SK-N-SH (cell line): ENCODE measurements around the gene ATP2B2. TPM values are rescaled to one million over a fixed set of nuclear protein-coding genes. Genes with fewer than 3 reads are reported as not detected.

Experiments used
- CTCF ChIA-PET: fragments of 300-600, 350-600 bp; formaldehyde crosslinking; extraction: SDS; loops from one replicate; lab custom pipeline; 2021; lab: Yijun Ruan, JAX
- POLR2A ChIA-PET: fragments of 350-600 bp; sonication (Branson Sonifier 250); formaldehyde crosslinking; extraction: SDS; loops from one replicate; lab custom pipeline; 2020; ENCODE audit warnings: antibody characterized with exemption, inconsistent platforms; lab: Yijun Ruan, JAX
- DNase-seq: peaks from one replicate; pipeline ENCODE4 v3.0.0; 2012
- H2AFZ ChIP-seq: fragments of 200-600 bp; sonication (generic); 2 replicates; pipeline ENCODE4 v1.8.1; 2016; ENCODE audit warnings: antibody characterized with exemption, mild to moderate bottlenecking, low read depth
- H3F3A ChIP-seq: fragments of 200-600 bp; sonication (generic); replicated peaks from 2 replicates; pipeline ENCODE3; 2016; ENCODE audit warnings: antibody characterized with exemption, mild to moderate bottlenecking; ENCODE audit not compliant: insufficient read depth
- H3K27ac ChIP-seq, 2 experiments: fragments of 200-500 bp in 1 of 2; fragments of 200-600 bp in 1 of 2; sonication (Bioruptor generic) in 1 of 2; sonication (generic), shearing (Covaris generic) in 1 of 2; 2 replicates each; pipeline versions ENCODE4 v1.5.1 to v1.6.1; 2014 to 2016; ENCODE audit warnings: low read depth in 2 of 2, inconsistent platforms in 1 of 2, low read length in 1 of 2, mild to moderate bottlenecking in 1 of 2, mixed read lengths in 1 of 2
- H3K27me3 ChIP-seq: fragments of 200-600 bp; sonication (generic), shearing (Covaris generic); 2 replicates; pipeline ENCODE4 v1.6.1; 2016; ENCODE audit warnings: mixed run types; ENCODE audit not compliant: insufficient read depth
- H3K36me3 ChIP-seq, 2 experiments: fragments of 200-500 bp in 1 of 2; fragments of 200-600 bp in 1 of 2; sonication (Bioruptor generic) in 1 of 2; sonication (generic) in 1 of 2; replicated peaks in 1 of 2; 2 replicates each; pipeline versions ENCODE3 to v1.5.1; 2014 to 2016; ENCODE audit warnings: low read length in 1 of 2, mild to moderate bottlenecking in 1 of 2; ENCODE audit not compliant: insufficient read depth in 2 of 2, control insufficient read depth in 1 of 2
- H3K4me1 ChIP-seq, 2 experiments: fragments of 200-500 bp in 1 of 2; fragments of 200-600 bp in 1 of 2; sonication (Bioruptor generic) in 1 of 2; sonication (generic), shearing (Covaris generic) in 1 of 2; 2 replicates each; pipeline versions ENCODE4 v1.5.1 to v1.6.1; 2014 to 2016; ENCODE audit warnings: low read depth in 1 of 2, low read length in 1 of 2, mixed run types in 1 of 2; ENCODE audit not compliant: insufficient read depth in 2 of 2, control insufficient read depth in 1 of 2
- H3K4me2 ChIP-seq: fragments of 200-600 bp; sonication (generic), shearing (Covaris generic); 2 replicates; pipeline ENCODE4 v1.6.1; 2017; ENCODE audit warnings: mixed run types
- H3K4me3 ChIP-seq, 2 experiments: fragments of 200-500 bp in 1 of 2; fragments of 200-600 bp in 1 of 2; sonication (Bioruptor generic) in 1 of 2; sonication (generic), shearing (Covaris generic) in 1 of 2; 2 replicates each; pipeline versions ENCODE4 v1.5.1 to v1.8.1; 2014 to 2016; ENCODE audit warnings: low read depth in 2 of 2, inconsistent platforms in 1 of 2, low read length in 1 of 2, mild to moderate bottlenecking in 1 of 2, mixed read lengths in 1 of 2, moderate library complexity in 1 of 2
- H3K79me2 ChIP-seq: fragments of 200-600 bp; sonication (generic); 2 replicates; pipeline ENCODE4 v1.8.1; 2017; ENCODE audit warnings: mild to moderate bottlenecking; ENCODE audit not compliant: insufficient read depth
- H3K9ac ChIP-seq: fragments of 200-600 bp; sonication (generic); 2 replicates; pipeline ENCODE4 v1.6.1; 2017; ENCODE audit warnings: mixed run types
- H3K9me2 ChIP-seq: fragments of 200-600 bp; sonication (generic); 2 replicates; pipeline ENCODE4 v1.6.1; 2017; ENCODE audit warnings: mixed run types
- H3K9me3 ChIP-seq: fragments of 200-600 bp; sonication (generic); 2 replicates; pipeline ENCODE4 v1.6.1; 2017; ENCODE audit warnings: mixed run types, mild to moderate bottlenecking, moderate library complexity
- H4K20me1 ChIP-seq: fragments of 200-600 bp; sonication (generic); 2 replicates; pipeline ENCODE4 v1.6.1; 2017; ENCODE audit warnings: mild to moderate bottlenecking, mixed run types; ENCODE audit not compliant: insufficient read depth
- ELF1 ChIP-seq: IDR thresholded peaks from 2 replicates; pipeline ENCODE4 v1.4.0; 2012
- FOSL2 ChIP-seq: IDR thresholded peaks from 2 replicates; pipeline ENCODE4 v1.4.0; 2012; ENCODE audit warnings: low read depth, mild to moderate bottlenecking, moderate library complexity, borderline replicate concordance
- GATA2 ChIP-seq: sonication (generic); formaldehyde crosslinking; IDR thresholded peaks from 2 replicates; pipeline ENCODE4 v1.5.0; 2020; ENCODE audit warnings: mild to moderate bottlenecking, missing genetic modification reagents
- MEF2A ChIP-seq: IDR thresholded peaks from 2 replicates; pipeline ENCODE4 v1.4.0; 2012; ENCODE audit warnings: low read depth, borderline replicate concordance
- MXI1 ChIP-seq: IDR thresholded peaks from 2 replicates; pipeline ENCODE4 v1.6.1; 2012; ENCODE audit warnings: mild to moderate bottlenecking, low read depth, low read length, improper control_type of control experiment
- POLR2AphosphoS5 ChIP-seq: IDR thresholded peaks from 2 replicates; pipeline ENCODE4 v1.6.1; 2012; ENCODE audit warnings: low read depth, low read length
- RCOR1 ChIP-seq: fragments of 150-350 bp; IDR thresholded peaks from 2 replicates; pipeline ENCODE4 v1.6.1; 2017; ENCODE audit warnings: antibody characterized with exemption, low read length
- RXRA ChIP-seq: IDR thresholded peaks from 2 replicates; pipeline ENCODE4 v1.4.0; 2012; ENCODE audit warnings: low read depth, mild to moderate bottlenecking, borderline replicate concordance
- SIN3A ChIP-seq: IDR thresholded peaks from 2 replicates; pipeline ENCODE4 v1.6.1; 2012; ENCODE audit warnings: low read depth, mild to moderate bottlenecking, low read length, moderate library complexity, borderline replicate concordance
- TAF1 ChIP-seq: IDR thresholded peaks from 2 replicates; pipeline ENCODE4 v1.6.1; 2012; ENCODE audit warnings: low read depth, mild to moderate bottlenecking, low read length, moderate library complexity, borderline replicate concordance
- TCF12 ChIP-seq: IDR thresholded peaks from 2 replicates; pipeline ENCODE4 v1.4.0; 2012
- TEAD4 ChIP-seq: IDR thresholded peaks from 2 replicates; pipeline ENCODE4 v1.4.0; 2012; ENCODE audit warnings: mild to moderate bottlenecking, borderline replicate concordance; ENCODE audit not compliant: insufficient read depth
- USF2 ChIP-seq: fragments of 150-350 bp; IDR thresholded peaks from 2 replicates; pipeline ENCODE4 v1.6.1; 2017; ENCODE audit warnings: antibody characterized with exemption, low read length, low read depth, borderline replicate concordance
- ZBTB33 ChIP-seq: IDR thresholded peaks from 2 replicates; pipeline ENCODE4 v1.4.0; 2012; ENCODE audit warnings: low read depth, borderline replicate concordance
- WGBS: methylation state at CpG from one replicate; pipeline ENCODE4 v1.1.6; 2017; ENCODE audit warnings: low lambda C conversion rate; 5-methylcytosine and 5-hydroxymethylcytosine counted together
- polyA plus RNA-seq, 3 experiments: library from polyadenylated mRNA; depleted of rRNA; stranded (reverse); fragments of >200 nt; gene quantifications; 2 replicates each; pipeline ENCODE4 v1.2.3, GENCODE V29; 2012
- TF ChIP-seq, protein P1 (sequence below): fragments of 200-600 bp; sonication (generic); IDR thresholded peaks from 2 replicates; pipeline ENCODE4 v1.6.1; 2017; ENCODE audit warnings: antibody characterized with exemption, mild to moderate bottlenecking, moderate library complexity

Gene ATP2B2
- polyA plus RNA-seq, 1 of the 3 experiments (the other 2 are of a cell fraction): 0.15 TPM

DNA sequence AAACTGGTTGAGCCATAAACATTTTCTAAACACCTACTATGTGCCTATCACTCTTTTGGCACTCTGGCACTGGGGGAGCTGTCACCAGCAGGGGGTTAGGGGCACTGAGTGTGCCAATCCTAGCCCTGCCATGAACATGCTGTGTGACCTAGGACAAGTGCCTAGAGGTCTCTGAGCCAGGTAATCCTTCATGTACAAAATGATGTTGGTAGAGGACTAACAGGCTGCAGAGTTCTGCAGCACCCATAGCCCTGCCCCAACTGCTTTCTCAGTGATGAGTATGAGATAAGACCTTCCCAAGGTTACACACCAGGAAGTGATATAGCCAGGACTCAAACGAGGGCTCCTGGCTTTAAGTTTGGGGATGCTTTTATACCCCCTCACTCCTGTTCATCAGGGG is 99.6 kb downstream of the ATP2B2 start:
- TF ChIP-seq MXI1: no peak
- H3K4me2 ChIP-seq: no peak overlapping the region
- no peaks in the 10 kb centered on the region for H3K9me2 ChIP-seq
- no peak overlapping the region for H3K27ac ChIP-seq
- H4K20me1 ChIP-seq: no peaks in the 10 kb centered on the region
- H3K4me1 ChIP-seq: no peaks in the 10 kb centered on the region
- H3K9me3 ChIP-seq: no peaks in the 10 kb centered on the region
- DNase-seq: no peak
- H3K9ac ChIP-seq: no peak overlapping the region
- no peak overlapping the region for H2AFZ ChIP-seq
- no peaks in the 10 kb centered on the region for H3K36me3 ChIP-seq
- no peaks in the 10 kb centered on the region for H3K79me2 ChIP-seq
- no peak overlapping the region for H3K4me3 ChIP-seq
- H3F3A ChIP-seq: no peaks in the 10 kb centered on the region
- ChIA-PET POLR2A (no interaction called here), CTCF (interaction anchor here (1.3 to 1.7 kb wide), 2 partner anchors 11 to 61 kb away, joined by 4 to 5 read pairs; no protein-coding TSS in a partner anchor)
- H3K27me3 ChIP-seq: peaks cover 4% of the 10 kb centered on the region; the same call in 1 of the 2 replicates
- WGBS: 50% methylated on average over 1 of the region's 1 CpG

DNA sequence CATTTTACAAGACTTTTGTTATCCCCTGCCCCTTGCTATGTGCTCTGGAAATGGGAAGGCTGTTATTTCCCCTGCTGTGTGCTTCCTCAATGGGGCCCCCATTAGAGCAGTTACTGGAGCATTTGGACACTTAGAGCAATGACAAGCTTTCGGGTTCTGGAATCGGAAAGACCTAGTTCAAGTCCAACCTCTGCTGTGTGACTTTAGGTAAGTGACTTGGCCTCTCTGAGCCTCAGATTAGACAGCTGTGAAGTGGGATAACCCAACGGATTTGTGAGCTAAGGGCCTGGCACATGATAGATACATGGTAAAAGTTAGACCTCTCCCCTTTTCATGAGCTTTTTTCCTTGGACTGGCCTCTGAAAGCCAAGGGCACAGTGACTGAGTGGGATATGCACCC is 100.5 kb downstream of the ATP2B2 start:
- no peak overlapping the region for H3K4me2 ChIP-seq
- H3K4me3 ChIP-seq: no peak overlapping the region
- no peak for TF ChIP-seq SIN3A
- no peak for TF ChIP-seq ZBTB33
- no peak for TF ChIP-seq RXRA
- TF ChIP-seq ELF1: no peak
- H3K9me2 ChIP-seq: no peaks in the 10 kb centered on the region
- POLR2A ChIA-PET: no interaction called here
- no peak overlapping the region for H3K27ac ChIP-seq
- H3F3A ChIP-seq: no peaks in the 10 kb centered on the region
- H3K27me3 ChIP-seq: peaks cover 4% of the 10 kb centered on the region; the same call in 1 of the 2 replicates
- 28% methylated on average over 3 of the region's 3 CpGs for WGBS
- H3K4me1 ChIP-seq: no peaks in the 10 kb centered on the region
- no peaks in the 10 kb centered on the region for H3K36me3 ChIP-seq
- H3K79me2 ChIP-seq: no peaks in the 10 kb centered on the region
- CTCF ChIA-PET: interaction anchor here (1.7 kb wide), 1 partner anchor 60 kb away, joined by 5 read pairs; no protein-coding TSS in a partner anchor
- no peak overlapping the region for H2AFZ ChIP-seq
- DNase-seq: no peak
- H3K9ac ChIP-seq: no peak overlapping the region
- H3K9me3 ChIP-seq: no peaks in the 10 kb centered on the region
- H4K20me1 ChIP-seq: no peaks in the 10 kb centered on the region

DNA sequence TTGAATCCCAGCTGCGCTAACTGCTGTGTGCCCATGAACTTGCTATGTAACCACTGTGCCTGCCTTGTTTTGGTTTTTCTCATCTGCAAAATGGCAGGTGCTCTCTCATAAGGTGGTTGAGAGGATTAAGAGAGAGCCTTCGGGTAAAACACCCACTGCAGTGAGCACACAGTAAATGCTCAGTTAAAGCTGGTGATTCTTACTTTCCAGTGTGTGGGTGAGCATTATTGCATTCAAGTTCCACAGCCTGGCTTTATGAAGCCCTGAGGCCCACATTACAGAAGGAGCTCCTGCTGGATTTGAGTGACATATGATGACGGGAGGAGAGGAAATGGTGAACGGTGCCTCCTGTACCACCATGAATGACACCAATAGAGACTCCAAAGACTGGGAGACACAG is 101.0 kb downstream of the ATP2B2 start:
- H3K9me2 ChIP-seq: no peaks in the 10 kb centered on the region
- H3K27me3 ChIP-seq: peaks cover 4% of the 10 kb centered on the region; the same call in 1 of the 2 replicates
- H3K36me3 ChIP-seq: no peaks in the 10 kb centered on the region
- H3K4me2 ChIP-seq: no peak overlapping the region
- no peak overlapping the region for H3K9ac ChIP-seq
- WGBS: 54% methylated on average over 4 of the region's 4 CpGs
- no peaks in the 10 kb centered on the region for H4K20me1 ChIP-seq
- DNase-seq: no peak
- POLR2A ChIA-PET: no interaction called here
- no peaks in the 10 kb centered on the region for H3F3A ChIP-seq
- CTCF ChIA-PET: interaction anchor here (1.7 kb wide), 1 partner anchor 60 kb away, joined by 5 read pairs; no protein-coding TSS in a partner anchor
- no peaks in the 10 kb centered on the region for H3K79me2 ChIP-seq
- H3K9me3 ChIP-seq: no peaks in the 10 kb centered on the region
- no peak overlapping the region for H2AFZ ChIP-seq
- H3K4me3 ChIP-seq: no peak overlapping the region
- no peak overlapping the region for H3K27ac ChIP-seq
- no peaks in the 10 kb centered on the region for H3K4me1 ChIP-seq
- TF ChIP-seq MEF2A (no peak), RCOR1 (no peak), POLR2AphosphoS5 (no peak), TEAD4 (no peak), TAF1 (no peak), GATA2 (CRISPR knock-in tag) (no peak), FOSL2 (no peak), ZBTB33 (no peak), TCF12 (no peak), USF2 (no peak), SIN3A (no peak)
- TF ChIP-seq, protein P1, sequence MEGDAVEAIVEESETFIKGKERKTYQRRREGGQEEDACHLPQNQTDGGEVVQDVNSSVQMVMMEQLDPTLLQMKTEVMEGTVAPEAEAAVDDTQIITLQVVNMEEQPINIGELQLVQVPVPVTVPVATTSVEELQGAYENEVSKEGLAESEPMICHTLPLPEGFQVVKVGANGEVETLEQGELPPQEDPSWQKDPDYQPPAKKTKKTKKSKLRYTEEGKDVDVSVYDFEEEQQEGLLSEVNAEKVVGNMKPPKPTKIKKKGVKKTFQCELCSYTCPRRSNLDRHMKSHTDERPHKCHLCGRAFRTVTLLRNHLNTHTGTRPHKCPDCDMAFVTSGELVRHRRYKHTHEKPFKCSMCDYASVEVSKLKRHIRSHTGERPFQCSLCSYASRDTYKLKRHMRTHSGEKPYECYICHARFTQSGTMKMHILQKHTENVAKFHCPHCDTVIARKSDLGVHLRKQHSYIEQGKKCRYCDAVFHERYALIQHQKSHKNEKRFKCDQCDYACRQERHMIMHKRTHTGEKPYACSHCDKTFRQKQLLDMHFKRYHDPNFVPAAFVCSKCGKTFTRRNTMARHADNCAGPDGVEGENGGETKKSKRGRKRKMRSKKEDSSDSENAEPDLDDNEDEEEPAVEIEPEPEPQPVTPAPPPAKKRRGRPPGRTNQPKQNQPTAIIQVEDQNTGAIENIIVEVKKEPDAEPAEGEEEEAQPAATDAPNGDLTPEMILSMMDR: no peak
